HG03139 (cell line): ENCODE measurements around the gene ADD1.
"Not testable (repeated sequence)": the region's sequence is repeated elsewhere in the genome, so short reads cannot be mapped to it uniquely, and the experiment has no call there.

Experiments
- ATAC-seq: cut with Tn5 transposase; IDR thresholded peaks from one replicate; pipeline ENCODE4 v1.9.1; 2021; ENCODE audit not compliant: unreplicated experiment

The ADD1 gene

DNA sequence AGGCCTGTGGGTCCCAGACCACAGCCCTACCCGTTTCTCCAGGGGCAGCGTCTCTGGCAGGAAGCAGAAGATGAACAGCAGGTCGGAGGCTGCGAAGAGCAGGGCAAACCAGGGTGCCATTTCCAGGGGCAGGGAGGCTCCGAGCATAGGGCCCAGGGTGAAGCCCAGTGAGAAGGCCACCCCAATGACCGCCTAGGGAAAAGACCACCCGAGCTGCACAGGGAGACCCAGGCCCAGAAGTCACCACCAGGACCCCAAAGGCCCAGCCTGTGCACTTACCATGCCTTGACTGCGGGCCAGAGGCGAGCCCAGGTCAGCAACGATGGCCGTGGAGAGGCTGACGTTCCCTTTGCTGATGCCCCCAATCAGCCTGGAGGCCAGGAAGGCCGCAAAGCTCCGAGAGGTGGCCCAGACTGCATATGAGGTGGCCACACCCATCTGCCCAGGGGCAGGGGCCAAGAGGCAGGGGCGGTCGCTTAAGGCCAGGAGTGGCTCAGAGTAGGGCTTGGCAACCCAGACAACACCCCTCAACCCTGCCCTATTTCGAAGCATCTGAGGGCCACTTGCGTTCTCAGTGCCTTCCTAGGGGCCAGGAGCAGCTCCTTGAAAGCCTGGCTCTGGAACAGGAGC is 88.8 kb downstream of the ADD1 start:
- ATAC-seq: no peak

DNA sequence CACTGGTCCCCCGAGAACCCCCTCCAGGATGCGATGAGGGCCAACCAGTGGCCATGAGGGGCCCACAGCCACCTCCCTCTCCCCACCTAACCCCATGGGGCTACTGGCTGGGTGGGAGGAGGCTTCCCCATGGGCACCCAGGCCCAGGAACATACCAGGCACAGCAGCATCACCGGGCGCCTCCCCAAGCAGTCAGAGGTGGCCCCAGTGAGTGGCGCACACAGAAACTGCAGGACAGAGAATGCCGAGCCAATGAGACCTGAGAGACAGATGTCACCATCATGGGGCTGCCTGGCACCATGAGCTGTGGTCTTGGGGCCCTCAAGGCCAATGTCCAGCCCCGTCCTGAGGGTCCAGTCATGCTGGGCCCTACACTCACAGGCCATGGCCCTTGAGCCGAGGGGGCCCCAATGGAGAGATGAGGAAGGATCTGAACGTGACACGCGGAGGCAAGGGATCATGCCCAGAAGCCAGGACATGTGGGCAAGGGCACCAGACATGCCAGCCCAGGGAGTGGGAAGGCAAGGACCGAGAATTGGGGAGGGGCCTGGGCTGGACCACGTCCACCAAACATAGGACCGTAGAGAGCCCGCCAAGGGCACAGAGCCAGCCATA is 89.4 kb downstream of the ADD1 start:
- no peak for ATAC-seq

- no peak for ATAC-seq
Measured at GRCh38 chr4:2933566-2934076, 90.0 kb downstream of the ADD1 start.

DNA sequence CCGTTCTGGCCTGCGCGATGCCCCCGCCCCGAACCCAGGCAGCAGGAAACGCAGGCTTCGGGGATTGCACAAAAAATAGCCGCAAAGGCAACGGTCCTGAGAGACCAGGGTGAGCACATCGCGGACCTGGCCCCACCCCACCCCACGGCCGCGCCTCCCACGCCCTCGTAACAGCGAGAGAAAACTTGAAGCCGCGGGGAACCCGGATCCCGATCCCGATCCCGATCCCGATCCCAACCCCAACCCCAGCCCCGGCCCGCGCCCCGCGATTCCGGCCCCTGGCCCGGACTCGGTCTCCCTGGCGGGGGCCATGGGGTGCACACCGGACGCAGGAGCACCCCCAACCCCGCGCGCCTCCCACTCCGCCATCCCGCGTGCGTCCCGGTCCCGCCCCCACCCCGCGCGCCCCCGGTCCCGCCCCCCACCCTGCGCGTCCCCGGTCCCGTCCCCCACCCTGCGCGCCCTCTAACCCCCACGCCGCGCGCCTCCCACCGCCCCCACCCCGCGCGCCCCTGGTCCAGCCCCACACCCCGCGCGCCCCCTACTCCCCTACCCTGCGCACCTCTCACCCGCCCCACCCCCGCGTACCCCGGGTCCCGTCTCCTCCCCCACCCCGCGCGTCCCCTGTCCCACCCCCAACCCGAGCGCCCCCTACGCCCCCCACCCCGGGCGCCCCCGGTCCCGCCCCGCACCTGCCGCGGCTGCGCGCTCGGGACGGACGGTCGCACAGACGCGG is 90.6 kb downstream of the ADD1 start:
- no peak for ATAC-seq

GRCh38 chr4:2934813-2935761 is 91.4 kb downstream of the ADD1 start:
- peak; percentile 37 for ATAC-seq

- ATAC-seq: no peak
Measured at GRCh38 chr4:2935762-2936743, 92.4 kb downstream of the ADD1 start.

GRCh38 chr4:2936773-2937145 is 93.1 kb downstream of the ADD1 start:
- no peak for ATAC-seq

GRCh38 chr4:2937146-2937857 is 93.7 kb downstream of the ADD1 start:
- no peak for ATAC-seq

- no peak for ATAC-seq
Measured at GRCh38 chr4:2937986-2938385, 94.3 kb downstream of the ADD1 start.

DNA sequence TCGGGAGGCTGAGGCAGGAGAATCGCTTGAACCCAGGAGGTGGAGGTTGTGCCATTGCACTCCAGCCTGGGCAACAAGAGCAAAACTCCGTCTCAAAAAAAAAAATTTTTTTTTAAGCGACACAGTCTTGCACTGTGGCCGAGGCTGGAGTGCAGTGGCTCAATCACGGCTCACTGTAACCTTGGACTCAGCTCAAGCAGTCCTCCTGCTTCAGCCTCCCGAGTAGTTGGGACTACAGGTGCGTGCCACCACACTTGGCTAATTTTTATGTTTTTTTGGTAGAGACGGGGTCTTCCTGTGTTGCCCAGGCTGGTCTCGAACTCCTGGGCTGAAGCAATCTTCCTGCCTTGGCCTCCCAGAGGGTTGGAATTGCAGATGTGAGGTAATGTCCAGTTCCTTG is 94.8 kb downstream of the ADD1 start:
- ATAC-seq: not testable (repeated sequence)

GRCh38 chr4:2938906-2939305 is 95.3 kb downstream of the ADD1 start:
- ATAC-seq: no peak

DNA sequence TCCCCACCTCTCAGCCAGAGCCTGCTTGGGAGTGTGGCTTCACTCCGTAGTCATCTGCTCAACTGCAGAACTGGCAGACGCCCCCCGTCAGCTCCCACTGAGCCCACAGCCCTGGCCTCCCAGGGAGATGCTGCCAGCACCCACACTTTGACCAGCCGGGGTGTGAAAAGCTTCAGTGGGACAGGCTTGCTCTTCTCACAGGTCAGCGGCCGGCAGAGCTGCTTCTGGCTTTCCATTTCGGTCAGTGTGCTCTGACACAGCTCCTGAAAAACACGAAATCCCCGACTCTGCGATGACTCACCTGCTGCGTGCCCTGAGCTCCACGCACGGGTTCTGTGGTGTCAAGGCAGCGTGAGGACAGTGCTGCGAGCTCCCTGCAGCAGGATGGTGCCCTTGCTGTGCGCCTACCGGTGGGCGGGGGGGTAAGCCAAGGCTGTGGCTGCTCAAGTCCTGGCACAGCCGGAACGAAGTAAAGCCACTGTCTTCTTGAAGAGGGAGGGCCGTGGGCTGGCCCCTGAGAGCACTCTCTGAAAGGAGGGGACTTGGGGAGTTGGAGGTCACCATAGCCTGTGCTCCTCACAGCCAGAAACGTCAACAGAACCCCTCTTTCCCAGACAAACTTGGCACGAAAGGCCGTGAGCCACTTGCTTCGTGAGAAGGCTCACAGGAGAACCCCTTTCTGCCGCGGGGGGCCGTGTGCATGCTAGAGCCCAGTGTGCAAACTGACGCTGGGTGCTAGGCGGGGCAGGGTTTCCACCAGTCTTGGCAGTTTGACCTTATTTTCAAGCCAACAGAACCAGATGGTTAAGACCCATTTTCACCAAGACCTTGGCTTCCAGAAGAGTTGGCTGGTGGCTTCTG is 96.0 kb downstream of the ADD1 start:
- no peak for ATAC-seq

DNA sequence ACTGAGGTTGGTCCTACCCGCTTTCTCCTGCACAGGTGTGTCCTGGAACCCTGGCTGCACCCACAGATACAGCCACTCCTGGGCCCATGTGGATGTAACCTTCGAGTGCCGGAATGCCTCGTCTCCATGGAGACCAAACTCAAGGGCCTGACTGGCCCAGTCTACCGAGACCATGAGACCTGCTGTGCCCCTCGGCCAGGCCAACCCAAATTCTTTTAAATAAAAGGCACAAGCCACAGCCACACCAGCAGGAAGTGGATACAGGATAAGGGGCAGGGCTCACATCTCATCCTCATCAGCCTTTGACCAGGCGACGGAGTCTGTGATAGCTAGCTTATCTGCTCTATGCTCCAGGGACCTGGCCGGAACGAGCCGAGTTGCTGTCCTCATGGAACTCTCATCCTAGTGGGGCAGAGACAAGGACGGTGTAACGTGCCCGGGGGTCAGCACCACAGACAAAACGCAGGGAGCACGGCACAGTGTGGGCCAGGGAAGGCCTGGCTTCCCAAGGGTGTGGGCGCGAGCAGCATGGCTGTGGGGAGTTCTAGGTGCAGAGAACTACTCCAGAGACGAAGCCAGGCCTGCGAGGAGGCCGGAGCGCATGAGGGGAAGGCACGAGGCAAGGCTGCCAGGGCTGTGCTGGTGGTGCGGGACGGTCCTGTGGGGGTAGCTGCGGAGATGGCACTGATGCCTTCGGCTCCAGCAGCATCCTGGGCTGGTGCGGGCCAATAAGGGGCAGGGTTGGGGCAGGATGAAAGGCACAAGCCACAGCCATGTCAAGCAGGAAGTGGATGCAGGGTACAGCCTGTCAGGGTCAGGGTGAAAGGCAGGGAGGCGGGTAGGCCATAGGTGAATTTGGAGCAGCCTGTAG is 96.9 kb downstream of the ADD1 start:
- ATAC-seq: no peak

- ATAC-seq: no peak
Measured at GRCh38 chr4:2941138-2942036, 97.7 kb downstream of the ADD1 start.

- ATAC-seq: no peak
Measured at GRCh38 chr4:2942037-2942531, 98.4 kb downstream of the ADD1 start.
